Kidney (tissue), 14 donors: ENCODE data around the gene COPZ2. TPM values are rescaled to one million over a fixed set of nuclear protein-coding genes. Genes with fewer than 3 reads are reported as not detected.

Source experiments
- DNase-seq, 5 donors: peaks; one replicate each; pipeline ENCODE4 v3.0.0-alpha.2; 2013 to 2020
- FAIRE-seq: peaks from 2 replicates; lab custom pipeline; 2012; peaks lifted over from hg19 to GRCh38; lab: Jason Lieb, UNC
- H3K27ac ChIP-seq, 2 donors: one replicate each; pipeline ENCODE4 v1.7.0; 2013; ENCODE audit warnings: low read depth in 2 of 2, low read length in 2 of 2, inconsistent platforms in 1 of 2
- H3K27me3 ChIP-seq: one replicate; pipeline ENCODE4 v1.7.1; 2013; ENCODE audit warnings: low read length, inconsistent platforms; ENCODE audit not compliant: control insufficient read depth, insufficient read depth
- H3K36me3 ChIP-seq, 3 donors: one replicate each; pipeline versions ENCODE4 v1.7.0 to v1.7.1; 2013; ENCODE audit warnings: low read length in 3 of 3, control low read depth in 1 of 3, inconsistent platforms in 1 of 3; ENCODE audit not compliant: insufficient read depth in 3 of 3, control insufficient read depth in 2 of 3
- H3K4me1 ChIP-seq, 3 donors: one replicate each; pipeline versions ENCODE4 v1.7.0 to v1.7.1; 2013; ENCODE audit warnings: low read length in 3 of 3, inconsistent platforms in 1 of 3, low read depth in 1 of 3; ENCODE audit not compliant: control insufficient read depth in 2 of 3, insufficient read depth in 2 of 3
- H3K4me3 ChIP-seq, 3 donors: one replicate each; pipeline versions ENCODE4 v1.7.0 to v1.8.1; 2013; ENCODE audit warnings: low read length in 3 of 3, control low read depth in 1 of 3, inconsistent platforms in 1 of 3
- H3K9ac ChIP-seq, 3 donors: one replicate each; pipeline versions ENCODE4 v1.7.0 to v1.7.1; 2013; ENCODE audit warnings: low read length in 3 of 3, control low read depth in 1 of 3, inconsistent platforms in 1 of 3
- H3K9me3 ChIP-seq, 3 donors: one replicate each; pipeline versions ENCODE4 v1.7.0 to v1.7.1; 2013; ENCODE audit warnings: low read length in 3 of 3, control low read depth in 1 of 3, inconsistent platforms in 1 of 3; ENCODE audit not compliant: control insufficient read depth in 2 of 3, insufficient read depth in 1 of 3
- intact Hi-C: fragments of 100-400 bp; cut with DNase I; formaldehyde crosslinking; loops from one replicate; pipeline ENCODE4 v1.11.1; 2022
- polyA plus RNA-seq: library from polyadenylated mRNA; stranded (reverse); fragments of 350-450 nt; fragmentation: Illumina TruSeq; extraction: RNeasy Lipid Tissue Mini Kit (QIAGEN cat#74804); gene quantifications from one replicate; pipeline ENCODE4 v1.2.3, GENCODE V29; 2014; ENCODE audit warnings: low read depth, low replicate concordance; ENCODE audit not compliant: insufficient read depth
- total RNA-seq: library from RNA; stranded (reverse); fragmentation: NEBNext Ultra II Directional; extraction: Animal tissue kit (Norgen Biotek cat#: 25700); gene quantifications from one replicate; pipeline ENCODE4 v1.2.1, GENCODE V29; 2021
- TF ChIP-seq, protein P1 (sequence below): IDR thresholded peaks from 3 replicates; pipeline ENCODE4 v1.5.1; 2012; ENCODE audit warnings: mild to moderate bottlenecking, moderate library complexity, borderline replicate concordance; ENCODE audit not compliant: insufficient read depth; ENCODE audit errors: extremely low read depth
- donor health status: control.
- donor health status: control.
- donor health status: control.
- donor health status: control.
- donor health status: control.
- donor health status: DM: yes; HTN: yes; CAD: no.
- donor health status: Normal renal cell carcinoma (clear cell type).

Gene COPZ2
- total and polyA plus RNA-seq, 2 donors from 2014 or later: 24.9 to 38.2 TPM

DNA sequence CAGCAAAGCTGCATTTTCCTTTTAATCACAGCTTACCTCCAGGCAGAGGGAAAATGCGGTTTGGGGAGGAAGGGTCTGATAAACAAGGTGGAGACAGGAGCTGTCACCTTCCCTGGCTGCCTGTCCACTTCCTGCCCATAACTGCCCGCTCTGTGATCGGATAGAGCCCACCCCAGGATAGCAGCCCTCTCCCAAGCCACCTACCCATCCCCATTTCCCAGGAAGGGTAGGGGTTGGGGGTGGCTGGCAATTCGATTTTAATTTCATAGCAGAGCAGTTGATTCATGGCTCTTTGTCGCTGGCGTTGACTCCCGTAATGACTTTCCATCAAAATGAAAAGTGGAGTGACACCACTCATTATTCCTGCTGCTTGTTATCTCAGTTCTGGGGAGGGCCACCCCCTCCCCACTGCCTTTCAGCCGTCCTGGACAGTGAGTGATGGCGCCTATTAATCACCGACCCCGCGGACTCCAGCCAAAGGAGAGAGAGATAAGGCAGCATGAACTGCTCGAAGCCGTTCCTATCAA lies 55.4 kb downstream of the COPZ2 start:
- DNase-seq (no peak), FAIRE-seq (no peak)
- Histone ChIP-seq H3K4me1 (peaks cover 0 to 3% (median 0%) of the 10 kb centered on the region in 3 donors), H3K9ac (no peak overlapping the region), H3K4me3 (no peak overlapping the region), H3K36me3 (peaks cover 8 to 37% (median 29%) of the 10 kb centered on the region in 3 donors), H3K9me3 (no peaks in the 10 kb centered on the region), H3K27ac (no peak overlapping the region), H3K27me3 (no peaks in the 10 kb centered on the region)
- TF ChIP-seq, protein P1, sequence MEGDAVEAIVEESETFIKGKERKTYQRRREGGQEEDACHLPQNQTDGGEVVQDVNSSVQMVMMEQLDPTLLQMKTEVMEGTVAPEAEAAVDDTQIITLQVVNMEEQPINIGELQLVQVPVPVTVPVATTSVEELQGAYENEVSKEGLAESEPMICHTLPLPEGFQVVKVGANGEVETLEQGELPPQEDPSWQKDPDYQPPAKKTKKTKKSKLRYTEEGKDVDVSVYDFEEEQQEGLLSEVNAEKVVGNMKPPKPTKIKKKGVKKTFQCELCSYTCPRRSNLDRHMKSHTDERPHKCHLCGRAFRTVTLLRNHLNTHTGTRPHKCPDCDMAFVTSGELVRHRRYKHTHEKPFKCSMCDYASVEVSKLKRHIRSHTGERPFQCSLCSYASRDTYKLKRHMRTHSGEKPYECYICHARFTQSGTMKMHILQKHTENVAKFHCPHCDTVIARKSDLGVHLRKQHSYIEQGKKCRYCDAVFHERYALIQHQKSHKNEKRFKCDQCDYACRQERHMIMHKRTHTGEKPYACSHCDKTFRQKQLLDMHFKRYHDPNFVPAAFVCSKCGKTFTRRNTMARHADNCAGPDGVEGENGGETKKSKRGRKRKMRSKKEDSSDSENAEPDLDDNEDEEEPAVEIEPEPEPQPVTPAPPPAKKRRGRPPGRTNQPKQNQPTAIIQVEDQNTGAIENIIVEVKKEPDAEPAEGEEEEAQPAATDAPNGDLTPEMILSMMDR: no peak
- intact Hi-C loops: no loop called here

DNA sequence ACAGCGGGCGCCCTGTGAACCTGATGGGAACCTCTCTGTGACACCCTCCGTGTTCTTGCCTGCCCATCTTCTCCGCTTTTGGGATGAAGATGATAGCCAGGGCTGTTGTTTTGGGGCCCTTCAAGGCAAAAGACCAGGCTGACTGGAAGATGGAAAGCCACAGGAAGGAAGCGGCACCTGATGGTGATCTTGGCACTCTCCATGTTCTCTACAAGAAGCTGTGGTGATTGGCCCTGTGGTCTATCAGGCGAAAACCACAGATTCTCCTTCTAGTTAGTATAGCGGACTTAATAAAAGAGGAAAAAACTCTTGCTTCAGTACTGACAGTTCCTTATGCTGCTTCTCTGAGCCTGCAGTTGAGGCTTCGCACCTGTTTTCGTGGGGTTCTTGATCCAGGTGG lies 56.1 kb downstream of the COPZ2 start:
- Histone ChIP-seq H3K27me3 (no peaks in the 10 kb centered on the region), H3K9me3 (no peaks in the 10 kb centered on the region), H3K4me1 (no peaks in the 10 kb centered on the region), H3K27ac (no peak overlapping the region), H3K9ac (no peak overlapping the region), H3K36me3 (peaks cover 9 to 37% (median 29%) of the 10 kb centered on the region in 3 donors), H3K4me3 (no peak overlapping the region)
- intact Hi-C loops: no loop called here
- TF ChIP-seq, protein P1: no peak
- DNase-seq: no peak
- no peak for FAIRE-seq

DNA sequence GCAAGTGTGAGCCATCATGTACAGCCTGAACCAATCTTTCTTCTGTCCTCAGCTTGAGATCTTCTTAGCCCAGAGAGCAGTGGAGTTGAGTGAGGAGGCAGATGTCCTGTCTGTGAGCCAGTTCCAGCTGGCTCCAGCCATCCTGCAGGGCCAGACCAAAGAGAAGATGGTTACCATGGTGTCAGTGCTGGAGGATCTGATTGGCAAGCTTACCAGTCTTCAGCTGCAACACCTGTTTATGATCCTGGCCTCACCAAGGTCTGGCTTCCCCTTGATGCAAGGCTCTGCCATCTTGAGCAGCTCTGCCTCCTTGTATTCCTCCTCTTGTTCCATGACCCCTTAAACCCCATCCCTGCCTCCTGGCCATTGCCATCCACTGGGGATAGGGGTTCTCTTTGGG lies 57.1 kb downstream of the COPZ2 start:
- Histone ChIP-seq H3K4me3 (no peak overlapping the region), H3K36me3 (peaks cover 9 to 42% (median 32%) of the 10 kb centered on the region in 3 donors), H3K4me1 (no peaks in the 10 kb centered on the region), H3K27ac (no peak overlapping the region), H3K9ac (no peak overlapping the region), H3K9me3 (no peaks in the 10 kb centered on the region), H3K27me3 (no peaks in the 10 kb centered on the region)
- TF ChIP-seq, protein P1: no peak
- intact Hi-C loops: no loop called here
- DNase-seq (no peak), FAIRE-seq (no peak)

DNA sequence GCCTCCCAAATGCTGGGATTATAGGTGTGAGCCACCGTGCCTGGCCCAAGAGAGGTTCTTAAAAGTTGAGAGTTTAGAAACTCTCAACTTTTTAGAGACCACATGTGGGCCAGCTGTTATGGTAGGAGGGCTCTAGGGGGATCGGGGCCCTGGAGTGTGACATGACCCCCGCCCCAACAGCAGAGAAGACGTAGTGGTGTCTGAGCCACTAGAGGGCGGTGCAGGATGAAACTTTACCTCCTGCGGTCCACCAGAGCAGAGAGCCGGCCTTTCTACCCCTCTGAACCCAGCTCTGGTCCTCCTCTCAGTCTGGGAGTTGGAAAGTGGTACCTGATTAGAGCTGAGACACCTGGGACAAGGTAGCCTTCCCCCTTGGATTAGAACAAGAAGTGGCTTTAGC lies 59.3 kb downstream of the COPZ2 start:
- peak in 4 of 5 donors; percentile 71 to 82 (median 78) for DNase-seq
- FAIRE-seq: no peak

More for the DNA sequence above, 59.3 kb downstream of the COPZ2 start:
- H3K27ac ChIP-seq: no peak overlapping the region
- H3K4me3 ChIP-seq: no peak overlapping the region
- H3K4me1 ChIP-seq: no peaks in the 10 kb centered on the region
- no peaks in the 10 kb centered on the region for H3K27me3 ChIP-seq
- peaks cover 12 to 58% (median 42%) of the 10 kb centered on the region in 3 donors for H3K36me3 ChIP-seq
- H3K9me3 ChIP-seq: no peaks in the 10 kb centered on the region
- TF ChIP-seq, protein P1: peak; percentile 62
- intact Hi-C loops: no loop called here
- no peak overlapping the region for H3K9ac ChIP-seq
